IMR-90 (cell line): Measurements from ENCODE around the gene COX8A. TPM values are rescaled to one million over a fixed set of nuclear protein-coding genes. Genes with fewer than 3 reads are reported as not detected.

Source experiments
- ATAC-seq: fragments of 200-7000 bp; cut with Tn5 transposase; 2 replicates; pipeline ENCODE4 v1.9.1; 2020; ENCODE audit warnings: low read depth, mild to moderate bottlenecking, moderate library complexity
- BruUV-seq: library from RNA; stranded (reverse); fragments of 400-500 nt; replicated peaks from 2 replicates; lab custom pipeline; 2021; lab: Mats Ljungman, UMichigan
- CTCF ChIA-PET: fragments of 300-600 bp; formaldehyde crosslinking; extraction: SDS; loops from one replicate; lab custom pipeline; 2021; ENCODE audit warnings: antibody characterized with exemption; lab: Yijun Ruan, JAX
- POLR2A ChIA-PET: fragments of 300-600 bp; sonication (Branson Sonifier 250); formaldehyde crosslinking; loops from one replicate; lab custom pipeline; 2022; ENCODE audit warnings: antibody characterized with exemption; ENCODE audit not compliant: unreplicated experiment; lab: Charles Lee
- DNase-seq: peaks from one replicate; pipeline ENCODE4 v3.0.0; 2013
- H2AFZ ChIP-seq: replicated peaks from 2 replicates; pipeline ENCODE3; 2013; ENCODE audit warnings: low read length, mild to moderate bottlenecking; ENCODE audit not compliant: poor library complexity
- H2AK5ac ChIP-seq: 2 replicates; pipeline ENCODE4 v1.6.1; 2013; ENCODE audit warnings: low read depth, low read length, inconsistent platforms
- H2AK9ac ChIP-seq: replicated peaks from 2 replicates; pipeline ENCODE3; 2013; ENCODE audit warnings: mild to moderate bottlenecking, low read depth, low read length, moderate library complexity; ENCODE audit not compliant: poor library complexity
- H2BK120ac ChIP-seq: 2 replicates; pipeline ENCODE4 v1.6.1; 2013; ENCODE audit warnings: low read depth, low read length, inconsistent platforms
- H2BK15ac ChIP-seq: 3 replicates; pipeline ENCODE4 v1.6.1; 2013; ENCODE audit warnings: low read depth, low read length, inconsistent platforms
- H2BK20ac ChIP-seq: 2 replicates; pipeline ENCODE4 v1.6.1; 2013; ENCODE audit warnings: low read depth, mild to moderate bottlenecking, inconsistent platforms, low read length, moderate library complexity
- H2BK5ac ChIP-seq: 2 replicates; pipeline ENCODE4 v1.6.1; 2013; ENCODE audit warnings: mild to moderate bottlenecking, low read depth, low read length, inconsistent platforms; ENCODE audit not compliant: poor library complexity, severe bottlenecking
- H3K14ac ChIP-seq: replicated peaks from 2 replicates; pipeline ENCODE4 v1.6.1; 2013; ENCODE audit warnings: low read depth, low read length, inconsistent platforms
- H3K18ac ChIP-seq: 2 replicates; pipeline ENCODE4 v1.6.1; 2013; ENCODE audit warnings: low read depth, low read length, control low read depth
- H3K23ac ChIP-seq: 2 replicates; pipeline ENCODE4 v1.6.1; 2013; ENCODE audit warnings: low read depth, low read length, inconsistent platforms
- H3K27ac ChIP-seq: 2 replicates; pipeline ENCODE4 v1.5.1; 2013; ENCODE audit warnings: mild to moderate bottlenecking, control low read depth, low read length; ENCODE audit not compliant: insufficient read depth
- H3K27me3 ChIP-seq: 2 replicates; pipeline ENCODE4 v1.6.1; 2013; ENCODE audit warnings: low read length; ENCODE audit not compliant: control insufficient read depth, insufficient read depth
- H3K36me3 ChIP-seq: 2 replicates; pipeline ENCODE4 v1.6.1; 2013; ENCODE audit warnings: low read length, mixed read lengths; ENCODE audit not compliant: control insufficient read depth, insufficient read depth
- H3K4ac ChIP-seq: 2 replicates; pipeline ENCODE4 v1.6.1; 2013; ENCODE audit warnings: low read depth, low read length, inconsistent platforms
- H3K4me1 ChIP-seq: 2 replicates; pipeline ENCODE4 v1.6.1; 2013; ENCODE audit warnings: low read length, mixed read lengths; ENCODE audit not compliant: control insufficient read depth, insufficient read depth
- H3K4me2 ChIP-seq: 2 replicates; pipeline ENCODE4 v1.6.1; 2013; ENCODE audit warnings: low read depth, mild to moderate bottlenecking, control low read depth, low read length, moderate library complexity
- H3K4me3 ChIP-seq: 2 replicates; pipeline ENCODE4 v1.5.1; 2013; ENCODE audit warnings: low read depth, mild to moderate bottlenecking, control low read depth, low read length, moderate library complexity; ENCODE audit not compliant: insufficient read depth
- H3K56ac ChIP-seq: 2 replicates; pipeline ENCODE4 v1.6.1; 2013; ENCODE audit warnings: low read length, inconsistent platforms; ENCODE audit not compliant: insufficient read depth; ENCODE audit errors: extremely low read depth
- H3K79me1 ChIP-seq, 2 experiments: 2 replicates each; pipeline ENCODE4 v1.6.1; 2013; ENCODE audit warnings: low read length in 2 of 2, inconsistent platforms in 1 of 2, low read depth in 1 of 2
- H3K9ac ChIP-seq: 2 replicates; pipeline ENCODE4 v1.6.1; 2013; ENCODE audit warnings: low read depth, low read length, control low read depth
- H3K9me1 ChIP-seq: 2 replicates; pipeline ENCODE4 v1.6.1; 2013; ENCODE audit warnings: low read length, inconsistent platforms; ENCODE audit not compliant: insufficient read depth
- H3K9me3 ChIP-seq: 2 replicates; pipeline ENCODE4 v1.6.1; 2013; ENCODE audit warnings: low read length; ENCODE audit not compliant: control insufficient read depth, insufficient read depth
- H4K20me1 ChIP-seq: 2 replicates; pipeline ENCODE4 v1.6.1; 2013; ENCODE audit warnings: low read length, inconsistent platforms; ENCODE audit not compliant: insufficient read depth
- H4K5ac ChIP-seq: 2 replicates; pipeline ENCODE4 v1.6.1; 2013; ENCODE audit warnings: mild to moderate bottlenecking, low read depth, low read length, control low read depth
- H4K8ac ChIP-seq, 2 experiments: 2 replicates each; pipeline ENCODE4 v1.6.1; 2013; ENCODE audit warnings: low read depth in 2 of 2, low read length in 2 of 2, control low read depth in 1 of 2, inconsistent platforms in 1 of 2
- H4K91ac ChIP-seq: 2 replicates; pipeline ENCODE4 v1.6.1; 2013; ENCODE audit warnings: low read depth, low read length, inconsistent platforms; ENCODE audit not compliant: insufficient read depth
- BHLHE40 ChIP-seq: fragments of 150-350 bp; IDR thresholded peaks from 2 replicates; pipeline ENCODE4 v1.6.1; 2016; ENCODE audit warnings: mild to moderate bottlenecking, low read depth, low read length
- CEBPB ChIP-seq: IDR thresholded peaks from 2 replicates; pipeline ENCODE4 v1.6.1; 2012; ENCODE audit warnings: low read depth, low read length, improper control_type of control experiment
- CHD1 ChIP-seq: IDR thresholded peaks from 2 replicates; pipeline ENCODE4 v1.6.1; 2012; ENCODE audit warnings: low read depth, low read length, improper control_type of control experiment
- MAFK ChIP-seq: IDR thresholded peaks from 2 replicates; pipeline ENCODE4 v1.6.1; 2012; ENCODE audit warnings: low read depth, low read length, improper control_type of control experiment
- MAZ ChIP-seq: IDR thresholded peaks from 2 replicates; pipeline ENCODE4 v1.6.1; 2012; ENCODE audit warnings: low read depth, mild to moderate bottlenecking, low read length, improper control_type of control experiment, moderate library complexity, borderline replicate concordance
- MXI1 ChIP-seq: IDR thresholded peaks from 2 replicates; pipeline ENCODE4 v1.6.1; 2012; ENCODE audit warnings: low read depth, mild to moderate bottlenecking, low read length, moderate library complexity, borderline replicate concordance
- NFE2L2 ChIP-seq: fragments of 150-350 bp; IDR thresholded peaks from 2 replicates; pipeline ENCODE4 v1.6.1; 2016; ENCODE audit warnings: low read depth, mild to moderate bottlenecking, low read length
- POLR2A ChIP-seq: IDR thresholded peaks from 2 replicates; pipeline ENCODE4 v1.6.1; 2012; ENCODE audit warnings: mild to moderate bottlenecking, low read depth, low read length
- RAD21 ChIP-seq: IDR thresholded peaks from 2 replicates; pipeline ENCODE4 v1.6.1; 2012; ENCODE audit warnings: low read length, improper control_type of control experiment
- RFX5 ChIP-seq: IDR thresholded peaks from 2 replicates; pipeline ENCODE4 v1.8.0; 2012; ENCODE audit warnings: low read depth, mild to moderate bottlenecking, low read length, moderate library complexity
- SMC3 ChIP-seq: fragments of 150-350 bp; IDR thresholded peaks from 2 replicates; pipeline ENCODE4 v1.6.1; 2016; ENCODE audit warnings: low read depth, mild to moderate bottlenecking, antibody characterized with exemption, low read length, moderate library complexity
- USF2 ChIP-seq: fragments of 150-350 bp; IDR thresholded peaks from 2 replicates; pipeline ENCODE4 v1.6.1; 2017; ENCODE audit warnings: mild to moderate bottlenecking, antibody characterized with exemption, low read length, low read depth
- WGBS, 2 experiments: methylation state at CpG; one replicate each; pipeline versions ENCODE4 v1.1.5 to v1.1.7; 2013; ENCODE audit warnings: missing lambda C conversion rate in 2 of 2; ENCODE audit not compliant: insufficient read length in 1 of 2; ENCODE audit errors: extremely low coverage in 2 of 2; 5-methylcytosine and 5-hydroxymethylcytosine counted together
- dilution Hi-C: fragments of 300-500 bp; cut with HindIII; formaldehyde crosslinking; loops from one replicate; pipeline ENCODE4 v1.14.3; 2018; ENCODE audit warnings: low sequenced_read_pairs; ENCODE audit not compliant: unreplicated experiment
- in situ Hi-C: fragments of 300-500 bp; cut with MboI; formaldehyde crosslinking; loops from 3 replicates; pipeline ENCODE4 v1.14.3; 2019; ENCODE audit warnings: low sequenced_read_pairs, inconsistent platforms, mixed read lengths
- intact Hi-C: fragments of 100-400 bp; cut with micrococcal nuclease; formaldehyde crosslinking; loops from 2 replicates; pipeline ENCODE4 v1.10.0; 2022
- polyA plus RNA-seq, 3 experiments: library from polyadenylated mRNA; depleted of rRNA; stranded (reverse); fragments of >200 nt; gene quantifications; 2 replicates each; pipeline ENCODE4 v1.2.3, GENCODE V29; 2012; ENCODE audit warnings: low replicate concordance in 1 of 3
- total RNA-seq: library from RNA; depleted of rRNA; stranded (reverse); fragments of >200 nt; gene quantifications from 2 replicates; pipeline ENCODE4 v1.2.3, GENCODE V29; 2012
- TF ChIP-seq, protein P1 (sequence below): conservative IDR thresholded peaks from 2 replicates; pipeline ENCODE4 v1.5.1; 2012; ENCODE audit warnings: mild to moderate bottlenecking, low read depth, low read length, improper control_type of control experiment
- TF ChIP-seq, protein P2 (sequence below): fragments of 150-350 bp; IDR thresholded peaks from 2 replicates; pipeline ENCODE4 v1.6.1; 2016; ENCODE audit warnings: low read depth, mild to moderate bottlenecking, low read length, moderate library complexity, borderline replicate concordance

The COX8A gene
- total and polyA plus RNA-seq, 2 of the 4 experiments (the other 2 are of a cell fraction) = 250 to 598 TPM

DNA sequence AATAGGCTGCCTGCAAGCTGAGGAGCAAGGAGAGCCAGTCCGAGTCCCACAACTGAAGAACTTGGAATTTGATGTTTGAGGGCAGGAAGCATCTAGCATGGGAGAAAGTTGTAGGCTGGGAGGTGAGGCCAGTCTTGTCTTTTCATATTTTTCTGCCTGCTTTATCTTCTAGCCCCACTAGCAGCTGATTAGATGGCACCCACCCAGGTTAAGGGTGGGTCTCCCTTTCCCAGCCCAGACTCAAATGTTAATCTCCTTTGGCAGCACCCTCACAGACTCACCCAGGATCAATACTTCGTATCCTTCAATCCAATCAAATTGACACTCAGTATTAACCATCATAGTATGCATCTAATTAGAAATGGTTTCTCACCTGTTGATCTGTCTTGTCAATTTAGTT lies 5.0 kb upstream of the COX8A start:
- H3K4me2 ChIP-seq = no peak overlapping the region
- no peak overlapping the region for H2BK5ac ChIP-seq
- no peak overlapping the region for H3K4ac ChIP-seq
- H2BK20ac ChIP-seq = no peak overlapping the region
- dilution Hi-C loops = no loop called here
- H3K36me3 ChIP-seq = no peaks in the 10 kb centered on the region
- no peak overlapping the region for H2BK15ac ChIP-seq
- no peak overlapping the region for H2BK120ac ChIP-seq
- no peaks in the 10 kb centered on the region for H3K27me3 ChIP-seq
- H3K56ac ChIP-seq = no peak overlapping the region
- H3K4me1 ChIP-seq = no peaks in the 10 kb centered on the region
- CTCF ChIA-PET = no interaction called here
- H4K8ac ChIP-seq = no peak overlapping the region
- no TSS peak for BruUV-seq
- no peaks in the 10 kb centered on the region for H3K79me1 ChIP-seq
- H3K9me3 ChIP-seq = no peaks in the 10 kb centered on the region
- no peaks in the 10 kb centered on the region for H3K9me1 ChIP-seq
- H3K4me3 ChIP-seq = no peak overlapping the region
- WGBS, 2 experiments = no CpG with 5 or more reads among the region's 2 CpGs
- no peak overlapping the region for H3K14ac ChIP-seq
- H3K23ac ChIP-seq = no peak overlapping the region
- DNase-seq (no peak), ATAC-seq (no peak)
- no peak for TF ChIP-seq MAFK
- no peak for TF ChIP-seq USF2
- TF ChIP-seq POLR2A = no peak
- no peak for TF ChIP-seq BHLHE40
- TF ChIP-seq MAZ = no peak
- TF ChIP-seq, protein P1, sequence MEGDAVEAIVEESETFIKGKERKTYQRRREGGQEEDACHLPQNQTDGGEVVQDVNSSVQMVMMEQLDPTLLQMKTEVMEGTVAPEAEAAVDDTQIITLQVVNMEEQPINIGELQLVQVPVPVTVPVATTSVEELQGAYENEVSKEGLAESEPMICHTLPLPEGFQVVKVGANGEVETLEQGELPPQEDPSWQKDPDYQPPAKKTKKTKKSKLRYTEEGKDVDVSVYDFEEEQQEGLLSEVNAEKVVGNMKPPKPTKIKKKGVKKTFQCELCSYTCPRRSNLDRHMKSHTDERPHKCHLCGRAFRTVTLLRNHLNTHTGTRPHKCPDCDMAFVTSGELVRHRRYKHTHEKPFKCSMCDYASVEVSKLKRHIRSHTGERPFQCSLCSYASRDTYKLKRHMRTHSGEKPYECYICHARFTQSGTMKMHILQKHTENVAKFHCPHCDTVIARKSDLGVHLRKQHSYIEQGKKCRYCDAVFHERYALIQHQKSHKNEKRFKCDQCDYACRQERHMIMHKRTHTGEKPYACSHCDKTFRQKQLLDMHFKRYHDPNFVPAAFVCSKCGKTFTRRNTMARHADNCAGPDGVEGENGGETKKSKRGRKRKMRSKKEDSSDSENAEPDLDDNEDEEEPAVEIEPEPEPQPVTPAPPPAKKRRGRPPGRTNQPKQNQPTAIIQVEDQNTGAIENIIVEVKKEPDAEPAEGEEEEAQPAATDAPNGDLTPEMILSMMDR = no peak
- no peak for TF ChIP-seq RAD21
- TF ChIP-seq NFE2L2 = no peak
- TF ChIP-seq SMC3 = no peak
- TF ChIP-seq CHD1 = no peak
- TF ChIP-seq RFX5 = no peak
- no peak for TF ChIP-seq MXI1
- TF ChIP-seq, protein P2, sequence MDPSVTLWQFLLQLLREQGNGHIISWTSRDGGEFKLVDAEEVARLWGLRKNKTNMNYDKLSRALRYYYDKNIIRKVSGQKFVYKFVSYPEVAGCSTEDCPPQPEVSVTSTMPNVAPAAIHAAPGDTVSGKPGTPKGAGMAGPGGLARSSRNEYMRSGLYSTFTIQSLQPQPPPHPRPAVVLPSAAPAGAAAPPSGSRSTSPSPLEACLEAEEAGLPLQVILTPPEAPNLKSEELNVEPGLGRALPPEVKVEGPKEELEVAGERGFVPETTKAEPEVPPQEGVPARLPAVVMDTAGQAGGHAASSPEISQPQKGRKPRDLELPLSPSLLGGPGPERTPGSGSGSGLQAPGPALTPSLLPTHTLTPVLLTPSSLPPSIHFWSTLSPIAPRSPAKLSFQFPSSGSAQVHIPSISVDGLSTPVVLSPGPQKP = no peak
- TF ChIP-seq CEBPB = no peak
- in situ Hi-C loops = no loop called here
- H4K5ac ChIP-seq = no peak overlapping the region
- no peak overlapping the region for H3K9ac ChIP-seq
- no peak overlapping the region for H4K91ac ChIP-seq
- POLR2A ChIA-PET = no interaction called here
- no peak overlapping the region for H3K27ac ChIP-seq
- no peak overlapping the region for H3K18ac ChIP-seq
- no peak overlapping the region for H2AK5ac ChIP-seq
- intact Hi-C loops = no loop called here
- H4K20me1 ChIP-seq = no peaks in the 10 kb centered on the region
- no peak overlapping the region for H2AFZ ChIP-seq
- H2AK9ac ChIP-seq = no peak overlapping the region
